OCI-LY7 (cell line): Measurements from ENCODE around the gene GTF2IRD1. TPM values are rescaled to one million over a fixed set of nuclear protein-coding genes. Genes with fewer than 3 reads are reported as not detected.
"Not testable (repeated sequence)": the region's sequence is repeated elsewhere in the genome, so short reads cannot be mapped to it uniquely, and the experiment has no call there.

Experiments
- BruUV-seq: library from RNA; stranded (reverse); fragments of 400-500 nt; replicated peaks from 2 replicates; lab custom pipeline; 2021; lab: Mats Ljungman, UMichigan
- CTCF ChIA-PET: fragments of 300-600 bp; sonication (Branson Sonifier 250); formaldehyde crosslinking; loops from one replicate; lab custom pipeline; 2022; ENCODE audit warnings: antibody characterized with exemption; ENCODE audit not compliant: unreplicated experiment; lab: Charles Lee
- POLR2A ChIA-PET: fragments of 300-600 bp; sonication (Branson Sonifier 250); formaldehyde crosslinking; loops from one replicate; lab custom pipeline; 2022; ENCODE audit warnings: antibody characterized with exemption; lab: Charles Lee
- DNase-seq: peaks from one replicate; pipeline ENCODE4 v3.0.0-alpha.2; 2015; ENCODE audit warnings: low spot score
- H2AFZ ChIP-seq: fragments of 200-600 bp; sonication (generic), shearing (Covaris generic); 2 replicates; pipeline ENCODE4 v1.6.1; 2014; ENCODE audit warnings: mild to moderate bottlenecking, antibody characterized with exemption, low read length, moderate library complexity
- H3K27ac ChIP-seq: fragments of 200-600 bp; sonication (generic); 2 replicates; pipeline ENCODE4 v1.5.1; 2014; ENCODE audit warnings: mixed run types, low read depth, mild to moderate bottlenecking, moderate library complexity, low read length, inconsistent platforms; ENCODE audit not compliant: poor library complexity, severe bottlenecking
- H3K36me3 ChIP-seq: fragments of 200-600 bp; sonication (generic); 2 replicates; pipeline ENCODE4 v1.6.1; 2014; ENCODE audit warnings: mild to moderate bottlenecking, antibody characterized with exemption, low read length, moderate library complexity, mixed read lengths; ENCODE audit not compliant: insufficient read depth
- H3K4me1 ChIP-seq: fragments of 200-600 bp; sonication (generic); 2 replicates; pipeline ENCODE4 v1.5.1; 2014; ENCODE audit warnings: mild to moderate bottlenecking, low read length; ENCODE audit not compliant: insufficient read depth, poor library complexity, severe bottlenecking
- H3K4me2 ChIP-seq: fragments of 200-600 bp; sonication (generic); 2 replicates; pipeline ENCODE4 v1.6.1; 2014; ENCODE audit warnings: mild to moderate bottlenecking, low read length
- H3K4me3 ChIP-seq: fragments of 200-600 bp; sonication (generic); 2 replicates; pipeline ENCODE4 v1.5.1; 2014; ENCODE audit warnings: mild to moderate bottlenecking, low read depth, low read length; ENCODE audit not compliant: poor library complexity, severe bottlenecking
- H3K79me2 ChIP-seq: fragments of 200-600 bp; sonication (generic); 2 replicates; pipeline ENCODE4 v1.6.1; 2016; ENCODE audit warnings: low read depth, mild to moderate bottlenecking, low read length, moderate library complexity, mixed read lengths; ENCODE audit not compliant: insufficient read depth
- H3K9me2 ChIP-seq: fragments of 200-600 bp; sonication (generic); 2 replicates; pipeline ENCODE4 v1.6.1; 2016; ENCODE audit warnings: mild to moderate bottlenecking, low read length, mixed read lengths; ENCODE audit not compliant: insufficient read depth
- H3K9me3 ChIP-seq: fragments of 200-600 bp; sonication (generic); 2 replicates; pipeline ENCODE4 v1.6.1; 2014; ENCODE audit warnings: mild to moderate bottlenecking, mixed run types, low read length, mixed read lengths
- H4K20me1 ChIP-seq: fragments of 200-600 bp; sonication (generic); 2 replicates; pipeline ENCODE4 v1.6.1; 2014; ENCODE audit warnings: mild to moderate bottlenecking, antibody characterized with exemption, low read length, moderate library complexity, mixed read lengths; ENCODE audit not compliant: insufficient read depth
- CTCF ChIP-seq: fragments of 200-600 bp; sonication (generic); conservative IDR thresholded peaks from 2 replicates; pipeline ENCODE4 v1.5.1; 2014; ENCODE audit warnings: mild to moderate bottlenecking, antibody characterized with exemption, low read length, moderate library complexity, mixed read lengths
- EZH2phosphoT487 ChIP-seq: fragments of 200-600 bp; sonication (generic); IDR thresholded peaks from 2 replicates; pipeline ENCODE4 v1.6.1; 2018; ENCODE audit warnings: low read depth, borderline replicate concordance, mild to moderate bottlenecking, mixed run types, antibody characterized with exemption, low read length, moderate library complexity, mixed read lengths
- intact Hi-C: fragments of 100-400 bp; cut with micrococcal nuclease; formaldehyde crosslinking; loops from one replicate; pipeline ENCODE4 v1.10.0; 2022; ENCODE audit not compliant: unreplicated experiment
- total RNA-seq, 2 experiments: library from RNA; depleted of rRNA in 1 of 2; stranded (reverse); fragments of >200 nt in 1 of 2; shearing (Covaris generic) in 1 of 2; gene quantifications; 2 replicates each; pipeline ENCODE4 v1.2.3, GENCODE V29; 2014 to 2022

The GTF2IRD1 gene
- total RNA-seq, 2 experiments from 2014 or later = 4.4 to 34.3 TPM

GRCh38 chr7:74438327-74438726, 15.4 kb upstream of the GTF2IRD1 start:
- intact Hi-C loops = no loop called here
- CTCF ChIA-PET = no interaction called here
- BruUV-seq = no TSS peak

DNA sequence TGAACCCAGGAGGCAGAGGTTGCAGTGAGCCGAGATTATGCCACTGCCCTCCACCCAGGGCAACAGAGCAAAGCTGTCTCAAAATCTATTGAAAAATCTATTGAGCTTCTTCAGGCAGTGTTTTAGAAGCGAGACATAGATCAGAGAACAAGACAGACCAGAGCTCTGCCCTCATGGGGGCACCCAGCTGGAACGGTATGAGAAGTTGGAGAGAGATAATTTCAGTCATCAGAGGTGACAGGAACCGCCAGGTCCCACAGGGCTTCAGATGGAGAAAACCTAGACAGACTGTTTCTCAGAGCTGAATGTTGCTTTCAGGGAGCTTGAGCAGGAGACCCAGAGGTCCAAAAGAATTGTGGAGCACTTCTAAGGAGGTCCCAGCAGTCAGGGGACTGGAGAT, 14.2 kb upstream of the GTF2IRD1 start:
- TF ChIP-seq EZH2phosphoT487 (no peak), CTCF (no peak)
- CTCF ChIA-PET = no interaction called here
- Histone ChIP-seq H3K4me2 (no peak overlapping the region), H3K79me2 (no peaks in the 10 kb centered on the region), H4K20me1 (no peaks in the 10 kb centered on the region), H3K36me3 (no peaks in the 10 kb centered on the region), H3K27ac (no peak overlapping the region), H3K9me3 (no peaks in the 10 kb centered on the region), H2AFZ (no peak overlapping the region), H3K9me2 (no peaks in the 10 kb centered on the region), H3K4me3 (no peak overlapping the region), H3K4me1 (no peaks in the 10 kb centered on the region)
- DNase-seq = no peak
- intact Hi-C loops = no loop called here
- no TSS peak for BruUV-seq
- POLR2A ChIA-PET = interaction anchor here (0.6 to 0.7 kb wide), 2 partner anchors 88 to 386 kb away, joined by 3 read pairs; no protein-coding TSS in a partner anchor

More at GRCh38 chr7:74438327-74438726, 15.4 kb upstream of the GTF2IRD1 start:
- no peaks in the 10 kb centered on the region for H3K79me2 ChIP-seq
- no peaks in the 10 kb centered on the region for H4K20me1 ChIP-seq
- TF ChIP-seq EZH2phosphoT487 (no peak), CTCF (no peak)
- H3K4me2 ChIP-seq = no peak overlapping the region
- POLR2A ChIA-PET = interaction anchor here (1.5 kb wide), 1 partner anchor 14 kb away, joined by 3 read pairs; no protein-coding TSS in a partner anchor
- H3K4me3 ChIP-seq = no peak overlapping the region
- H2AFZ ChIP-seq = no peak overlapping the region
- H3K36me3 ChIP-seq = no peaks in the 10 kb centered on the region
- no peak for DNase-seq
- H3K9me3 ChIP-seq = no peaks in the 10 kb centered on the region
- no peaks in the 10 kb centered on the region for H3K4me1 ChIP-seq
- no peaks in the 10 kb centered on the region for H3K9me2 ChIP-seq
- no peak overlapping the region for H3K27ac ChIP-seq

DNA sequence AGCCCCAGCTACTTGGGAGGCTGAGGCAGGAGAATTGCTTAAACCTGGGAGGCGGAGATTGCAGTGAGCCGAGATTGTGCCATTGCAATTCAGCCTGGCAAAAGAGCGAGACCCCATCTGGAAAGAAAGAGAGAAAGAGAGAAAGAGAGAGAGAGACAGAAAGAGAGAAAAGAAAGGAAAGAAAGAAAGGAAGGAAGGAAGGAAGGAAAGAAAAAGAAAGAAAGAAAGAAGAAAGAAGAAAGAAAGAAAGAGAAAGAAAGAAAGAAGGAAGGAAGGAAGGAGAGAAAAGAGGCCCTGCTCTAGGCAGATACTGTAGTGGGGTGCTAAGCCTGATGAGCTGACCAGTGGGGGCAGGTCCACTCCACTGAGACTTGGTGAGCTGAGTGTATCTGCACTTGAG, 13.6 kb upstream of the GTF2IRD1 start:
- H3K9me3 ChIP-seq, H3K4me3 ChIP-seq, H3K79me2 ChIP-seq, H3K27ac ChIP-seq, H4K20me1 ChIP-seq, H3K4me1 ChIP-seq, BruUV-seq, H2AFZ ChIP-seq, intact Hi-C loops, DNase-seq, H3K36me3 ChIP-seq, H3K9me2 ChIP-seq, H3K4me2 ChIP-seq: not testable (repeated sequence)
- ChIA-PET CTCF (interaction anchor here (0.5 kb wide), 1 partner anchor 159 kb away, joined by 5 read pairs; no protein-coding TSS in a partner anchor), POLR2A (interaction anchor here (0.6 kb wide), 1 partner anchor 387 kb away, joined by 3 read pairs; no protein-coding TSS in a partner anchor)
